Measurements from ENCODE around the gene THRA.

Gene THRA

DNA sequence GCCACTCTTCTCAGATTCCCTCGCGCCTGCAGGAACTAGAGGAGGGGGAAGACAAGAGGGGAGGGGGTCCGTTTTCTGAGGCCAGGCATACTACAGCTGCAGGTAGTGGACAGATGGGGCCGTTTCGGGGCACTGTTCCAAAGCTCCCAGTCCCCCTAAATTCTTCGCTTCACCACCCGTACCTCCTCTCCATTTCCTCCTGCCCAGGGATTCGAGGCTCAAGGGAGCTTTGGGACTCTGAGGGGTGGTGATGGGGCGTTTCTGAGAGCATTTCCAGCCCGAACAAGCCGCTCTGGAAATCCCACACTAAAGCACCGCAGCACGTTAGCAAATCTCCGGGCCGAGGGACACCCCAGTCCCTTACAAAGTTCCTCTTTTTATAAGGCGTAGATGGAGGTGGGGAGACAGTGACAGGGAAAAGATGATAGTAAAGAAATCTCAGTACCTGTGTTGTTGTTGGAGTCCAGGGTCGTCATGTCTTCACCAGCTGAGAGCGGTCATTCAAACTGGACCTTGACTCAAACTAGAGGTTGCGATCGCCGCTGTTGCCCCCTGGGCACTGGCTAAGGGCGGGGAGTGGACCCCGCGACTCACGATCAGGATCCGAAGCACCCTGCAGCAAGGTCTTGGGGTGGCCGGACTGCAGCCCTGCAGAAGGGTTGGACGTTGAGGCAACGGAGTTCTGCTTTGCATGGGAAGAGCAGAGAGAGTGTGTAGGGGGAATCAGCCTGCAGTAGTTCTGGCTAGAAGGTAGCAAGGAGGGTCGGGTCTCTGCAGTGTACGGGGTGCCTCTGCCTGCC, 37.1 kb downstream of the THRA start:
- DNase-seq = no peak

DNA sequence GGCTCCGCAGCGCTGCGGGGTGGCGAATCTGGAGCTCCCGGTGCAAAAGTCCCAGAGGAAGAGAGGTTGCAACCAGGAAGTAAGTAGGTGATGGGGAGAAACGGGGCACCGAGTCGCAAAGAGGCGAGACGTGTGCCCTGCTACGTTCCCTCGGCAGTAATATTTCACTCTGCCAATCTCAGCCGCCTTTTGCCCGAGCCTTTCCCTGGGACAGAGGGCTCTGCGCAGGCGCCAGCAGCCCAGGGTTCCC, 37.6 kb downstream of the THRA start, which contains the start of gene NR1D1:
Gene NR1D1 (minus strand): TSS at position 171 of the 250 bp plus-strand sequence. CDS start 495 bp downstream, outside the sequence.
- DNase-seq = no peak

DNA sequence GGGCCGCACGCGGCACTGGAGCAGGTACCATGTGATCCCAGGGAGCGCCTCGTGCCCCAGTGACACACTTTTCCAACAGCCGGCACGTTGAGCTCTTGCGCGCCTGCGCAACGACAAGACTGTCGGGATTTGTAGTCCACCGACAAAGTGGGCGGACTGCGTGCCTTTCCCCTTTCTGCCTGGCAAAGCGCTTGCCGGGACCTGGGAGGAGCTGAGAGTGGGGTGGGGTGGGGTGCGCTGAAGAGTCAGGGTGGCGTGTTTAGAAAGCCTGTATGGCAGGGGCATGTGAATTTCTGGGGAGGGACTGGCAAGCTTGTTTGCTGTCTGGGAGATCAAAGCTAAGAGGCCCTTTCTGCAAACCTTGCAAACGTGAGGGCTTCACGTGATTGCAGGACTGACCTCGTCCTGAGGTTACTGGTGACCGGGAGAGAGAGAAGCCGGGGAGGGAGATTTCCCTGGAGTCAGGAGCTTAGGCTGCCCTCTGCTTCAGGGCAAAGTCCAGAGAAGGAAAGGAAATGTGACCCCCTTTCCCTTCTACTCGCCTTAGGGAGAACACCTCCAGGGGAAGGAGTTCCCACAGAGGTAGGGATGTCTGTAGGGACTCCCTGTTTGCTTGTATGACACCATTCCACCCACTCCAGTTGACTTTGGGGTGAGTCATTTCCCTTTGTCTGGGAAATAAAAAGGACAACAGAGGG, 38.1 kb downstream of the THRA start:
- peak; percentile 94 for DNase-seq

DNA sequence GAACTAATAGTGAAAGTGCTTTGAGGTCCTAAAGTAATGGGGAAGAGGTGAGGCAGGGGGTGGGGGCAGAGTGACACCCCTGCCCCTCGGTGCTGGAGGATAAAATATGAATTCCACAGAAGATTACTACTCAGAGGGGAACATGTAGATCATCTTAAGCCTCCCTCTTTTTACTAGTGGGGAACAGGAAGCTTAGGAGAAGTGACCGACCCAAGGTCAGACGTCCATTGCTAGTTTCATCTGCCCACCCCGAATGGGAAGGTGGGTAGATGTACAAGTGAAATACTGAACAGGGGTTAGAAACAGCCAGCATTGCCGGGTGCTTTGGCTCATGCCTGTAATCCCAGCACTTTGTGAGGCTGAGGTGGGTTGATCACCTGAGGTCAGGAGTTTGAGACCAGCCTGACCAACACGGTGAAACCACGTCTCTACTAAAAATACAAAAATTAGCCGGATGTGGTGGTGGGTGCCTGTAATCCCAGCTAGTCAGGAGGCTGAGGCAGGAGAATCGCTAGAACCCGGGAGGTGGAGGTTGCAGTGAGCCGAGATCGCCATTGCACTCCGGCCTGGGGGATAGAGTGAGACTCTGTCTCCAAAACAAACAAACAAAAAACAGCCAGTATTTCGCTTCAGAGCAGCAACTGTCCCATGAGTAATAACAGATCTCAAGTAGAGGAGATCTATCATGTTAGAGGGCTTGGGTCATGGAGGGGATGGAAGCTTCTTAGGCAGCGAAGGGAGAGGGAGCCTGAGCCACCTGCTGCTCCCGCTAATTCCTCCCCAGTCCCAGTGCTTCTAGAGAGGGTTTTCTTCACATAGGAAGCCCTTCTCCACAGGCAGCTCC, 38.8 kb downstream of the THRA start:
- DNase-seq = no peak

DNA sequence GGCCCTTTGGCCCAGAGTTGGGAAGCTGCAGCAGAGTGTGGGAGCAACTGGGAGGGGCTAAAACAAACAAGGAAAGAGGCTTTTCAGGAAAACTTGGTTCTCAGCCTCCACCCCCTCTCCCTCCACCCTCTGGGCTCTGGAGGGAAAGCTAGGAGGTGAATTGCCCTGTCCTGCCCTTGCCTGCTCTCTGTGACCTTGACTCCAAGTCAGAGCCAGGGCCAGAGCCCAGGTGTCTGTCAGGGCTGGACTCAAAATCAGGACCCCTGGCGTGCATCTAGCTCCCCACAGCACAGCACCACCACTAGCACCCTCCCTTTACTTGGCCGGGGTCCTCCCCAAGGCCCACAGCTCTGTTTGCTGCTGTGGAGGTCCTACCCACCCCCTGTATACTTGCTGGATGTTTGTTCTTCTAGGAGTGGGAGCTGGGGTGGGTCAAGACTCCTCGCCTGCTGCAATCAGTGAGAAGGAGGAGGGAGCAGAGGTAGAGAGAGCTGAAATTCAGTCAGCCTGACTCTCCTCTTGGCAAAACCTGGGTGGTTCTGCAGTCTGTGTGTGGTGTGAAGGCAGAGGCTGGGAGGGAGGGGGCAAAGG, 40.4 kb downstream of the THRA start:
- no peak for DNase-seq

DNA sequence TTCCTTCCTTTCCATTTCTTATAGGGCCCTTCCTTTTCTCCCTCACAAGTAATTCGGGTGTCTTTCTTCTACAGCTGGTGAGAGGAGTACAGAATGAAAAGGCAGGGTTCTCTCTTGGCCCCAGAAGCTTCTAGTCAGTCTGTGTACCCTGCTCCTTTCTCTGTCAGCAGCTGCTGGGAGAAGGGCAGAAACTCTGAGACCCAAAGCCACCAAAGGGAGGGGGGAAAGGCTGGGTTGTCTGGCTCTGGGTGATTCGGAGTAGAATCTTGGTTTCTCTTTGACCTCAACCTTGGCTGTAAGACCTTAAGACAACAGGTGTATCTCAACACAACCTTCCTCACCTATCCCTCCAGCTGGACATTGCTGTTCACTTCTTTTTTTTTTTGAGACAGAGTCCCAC, 40.9 kb downstream of the THRA start:
- no peak for DNase-seq

DNA sequence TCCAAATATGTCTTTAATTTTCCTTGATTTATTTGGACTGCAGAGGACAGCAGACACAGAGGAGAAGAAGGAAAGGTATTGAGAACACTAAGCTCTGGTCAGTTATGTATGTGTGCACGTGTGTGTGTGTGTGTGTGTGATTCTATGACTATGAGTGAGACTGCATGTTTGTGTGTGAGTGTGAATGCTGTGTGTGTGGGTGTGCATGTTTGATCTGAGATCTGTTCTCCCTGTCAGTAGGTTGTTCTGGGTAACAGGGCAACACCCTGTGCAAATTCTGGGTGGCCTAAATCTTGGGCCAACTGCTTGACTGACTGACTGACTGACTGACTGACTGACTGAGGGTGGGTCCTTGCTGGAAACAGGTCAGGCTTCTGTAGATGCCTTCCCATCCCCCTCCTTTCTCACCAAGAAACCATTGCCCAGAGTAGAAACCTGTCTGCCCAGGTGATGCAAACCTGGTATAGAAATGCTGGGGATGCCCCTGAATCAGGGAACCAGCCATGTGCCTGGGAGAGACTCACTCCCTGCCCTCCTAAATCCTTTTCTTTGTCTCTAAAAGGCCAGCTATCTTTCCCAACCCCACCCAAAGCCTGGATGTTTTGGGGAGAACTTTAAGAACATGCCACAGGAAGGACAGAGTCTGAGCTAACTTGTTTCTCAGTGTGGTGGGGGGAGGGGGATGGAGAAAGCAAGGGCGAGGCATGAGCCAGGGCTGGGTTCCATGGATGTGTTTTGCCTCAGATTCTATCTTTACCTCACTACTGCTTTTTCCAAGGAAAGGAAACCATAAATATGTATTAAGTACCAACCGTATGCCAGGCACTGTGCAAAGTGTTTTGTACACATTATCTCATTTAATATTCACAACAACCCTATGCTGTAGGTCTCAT, 42.1 kb downstream of the THRA start:
- DNase-seq = no peak

DNA sequence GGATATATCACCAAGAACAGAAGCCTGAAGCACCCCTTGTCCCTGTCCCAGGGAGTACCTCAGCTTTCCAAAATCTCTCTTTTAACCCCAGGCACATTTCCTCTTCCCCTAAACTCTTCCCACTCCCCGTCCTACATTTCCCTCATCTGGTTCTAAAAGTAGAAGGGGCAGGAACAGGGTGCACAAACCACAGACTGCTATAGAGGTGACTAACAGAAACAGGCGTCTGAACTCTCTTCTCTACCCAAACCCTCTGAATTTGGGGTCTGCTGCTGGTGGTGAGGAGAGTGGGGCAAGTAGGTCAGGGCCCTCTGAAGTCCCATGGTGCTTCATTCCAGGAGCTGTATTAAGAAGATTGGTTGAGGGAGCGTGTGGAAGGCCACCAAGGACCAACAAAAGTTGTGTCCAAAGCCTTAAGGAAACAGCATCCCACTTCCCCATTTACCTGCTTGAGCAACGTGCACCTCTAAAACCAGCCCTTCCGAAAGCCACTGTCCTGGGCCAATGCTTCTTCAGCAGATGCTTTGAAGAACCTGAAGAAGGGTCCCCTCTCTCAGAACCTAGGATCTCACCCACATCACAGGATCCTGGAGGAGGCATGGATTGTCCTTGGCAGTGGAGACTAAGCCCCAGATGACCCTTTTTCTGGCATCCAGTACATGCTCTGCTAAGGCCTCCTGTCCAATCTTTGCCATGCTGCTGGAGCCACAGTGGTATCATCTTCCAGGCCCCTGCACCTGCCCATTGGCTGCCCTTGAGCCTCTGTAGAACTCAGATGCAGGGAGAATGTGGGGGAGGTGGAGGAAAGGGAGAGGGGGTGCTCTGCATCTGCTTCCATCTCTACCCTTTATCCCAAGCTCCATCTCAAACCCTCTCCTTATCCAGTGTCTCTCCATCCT, 43.3 kb downstream of the THRA start:
- DNase-seq = no peak

DNA sequence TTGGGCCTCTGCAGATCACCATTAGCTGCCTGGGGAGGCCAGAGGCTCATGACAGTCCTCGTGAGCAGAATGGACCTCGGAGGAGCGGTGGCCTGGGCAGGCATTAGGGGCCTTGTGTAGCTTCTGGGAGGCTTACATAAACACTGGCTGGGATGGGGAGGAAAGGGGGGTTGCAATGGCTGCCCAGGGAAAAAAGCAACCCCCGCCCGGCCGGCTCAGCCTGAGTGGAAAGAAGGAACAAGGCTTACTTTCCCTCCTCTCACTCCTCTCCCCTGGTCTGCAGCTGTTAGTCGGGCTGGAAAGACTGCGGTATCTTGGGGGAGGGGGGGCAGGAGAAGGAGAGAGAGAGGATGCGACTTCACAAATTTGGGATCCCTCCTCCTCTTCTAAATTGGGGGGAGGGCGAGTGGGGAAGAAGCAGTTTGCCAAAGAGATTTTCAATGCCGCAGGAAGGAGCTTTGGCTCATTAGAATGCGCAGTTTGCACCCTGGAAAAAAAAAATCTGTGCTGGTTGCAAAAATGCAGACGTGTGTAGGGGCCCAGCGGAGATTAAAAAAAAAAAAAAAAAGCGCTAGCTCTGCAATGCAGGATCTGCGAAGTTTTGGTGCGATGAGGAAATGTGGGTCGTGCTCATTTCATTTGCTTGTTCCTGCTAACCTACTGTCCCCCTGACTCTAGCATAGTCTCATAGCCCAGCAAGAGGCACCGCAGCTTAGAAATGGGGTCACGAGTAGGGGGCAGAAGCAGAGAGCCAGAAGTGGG, 44.2 kb downstream of the THRA start:
- no peak for DNase-seq

DNA sequence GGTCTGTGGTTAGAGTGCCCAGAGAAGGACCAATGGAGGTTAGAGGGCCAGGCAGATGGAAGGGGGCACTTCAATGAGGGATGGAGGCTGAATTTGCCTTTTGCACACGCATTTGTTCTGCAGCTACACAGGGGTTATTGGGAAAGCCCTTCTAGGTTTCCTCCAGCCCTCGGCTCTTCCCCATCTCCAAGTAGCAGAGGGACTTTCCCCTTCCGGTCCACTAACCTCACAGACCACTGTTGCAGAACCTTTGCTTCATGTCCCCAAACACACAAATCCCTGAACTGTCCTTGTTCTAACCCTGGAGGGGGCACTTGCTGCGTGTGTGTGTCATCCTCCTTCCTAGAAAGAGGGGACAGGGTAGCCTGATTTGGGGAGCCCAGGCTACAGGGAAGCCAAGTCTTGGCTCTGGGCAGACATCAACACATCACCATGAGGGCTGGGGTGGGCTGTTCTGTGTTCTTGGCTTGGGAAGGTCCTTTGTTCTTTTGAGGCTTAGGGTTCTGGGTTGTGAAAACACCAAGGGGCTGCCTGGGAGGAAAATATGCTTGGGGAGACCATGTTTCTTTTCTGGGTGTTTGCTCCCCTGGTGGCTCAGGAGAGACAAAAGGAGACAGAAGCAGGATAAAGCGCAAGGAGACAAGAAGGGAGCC, 44.9 kb downstream of the THRA start:
- DNase-seq = peak in 1 of 2 experiments; percentile 54

DNA sequence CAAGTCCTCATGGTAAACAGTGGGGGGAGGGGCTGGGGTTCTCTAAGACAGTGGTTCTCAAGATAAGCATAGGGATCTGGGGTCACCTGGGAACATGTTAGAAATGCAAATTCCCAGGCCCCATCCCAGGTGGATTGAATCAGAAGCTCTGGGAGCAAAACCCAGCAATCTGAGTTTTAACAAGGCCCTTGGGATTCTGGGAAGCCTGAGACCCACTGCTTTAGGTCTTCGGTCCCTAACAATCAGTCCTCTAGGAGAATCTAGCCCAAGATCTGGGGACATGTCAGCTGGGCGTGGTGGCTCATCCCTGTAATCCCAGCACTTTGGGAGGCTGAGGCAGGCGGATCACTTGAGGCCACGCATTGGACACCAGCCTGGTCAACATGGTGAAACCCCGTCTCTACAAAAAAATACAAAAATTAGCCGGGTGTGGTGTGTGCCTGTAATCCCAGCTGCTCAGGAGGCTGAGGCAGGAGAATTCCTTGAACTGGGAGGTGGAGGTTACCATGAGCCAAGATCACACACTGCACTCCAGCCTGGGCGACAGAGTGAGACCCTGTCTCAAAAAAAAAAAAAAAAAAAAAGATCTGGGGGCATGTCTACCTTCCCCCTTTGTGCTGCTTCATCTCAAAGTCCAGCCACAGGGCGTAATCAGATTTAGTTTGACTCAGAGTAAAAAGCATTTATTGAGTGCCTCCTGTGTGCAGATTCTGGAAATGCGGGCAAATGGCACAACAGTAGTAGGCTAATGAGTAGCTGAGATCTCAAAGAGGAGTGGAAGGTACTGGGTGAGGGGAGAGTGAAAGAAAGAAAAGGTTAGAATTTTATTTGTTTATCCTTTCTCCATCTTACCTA, 46.4 kb downstream of the THRA start:
- no peak for DNase-seq

DNA sequence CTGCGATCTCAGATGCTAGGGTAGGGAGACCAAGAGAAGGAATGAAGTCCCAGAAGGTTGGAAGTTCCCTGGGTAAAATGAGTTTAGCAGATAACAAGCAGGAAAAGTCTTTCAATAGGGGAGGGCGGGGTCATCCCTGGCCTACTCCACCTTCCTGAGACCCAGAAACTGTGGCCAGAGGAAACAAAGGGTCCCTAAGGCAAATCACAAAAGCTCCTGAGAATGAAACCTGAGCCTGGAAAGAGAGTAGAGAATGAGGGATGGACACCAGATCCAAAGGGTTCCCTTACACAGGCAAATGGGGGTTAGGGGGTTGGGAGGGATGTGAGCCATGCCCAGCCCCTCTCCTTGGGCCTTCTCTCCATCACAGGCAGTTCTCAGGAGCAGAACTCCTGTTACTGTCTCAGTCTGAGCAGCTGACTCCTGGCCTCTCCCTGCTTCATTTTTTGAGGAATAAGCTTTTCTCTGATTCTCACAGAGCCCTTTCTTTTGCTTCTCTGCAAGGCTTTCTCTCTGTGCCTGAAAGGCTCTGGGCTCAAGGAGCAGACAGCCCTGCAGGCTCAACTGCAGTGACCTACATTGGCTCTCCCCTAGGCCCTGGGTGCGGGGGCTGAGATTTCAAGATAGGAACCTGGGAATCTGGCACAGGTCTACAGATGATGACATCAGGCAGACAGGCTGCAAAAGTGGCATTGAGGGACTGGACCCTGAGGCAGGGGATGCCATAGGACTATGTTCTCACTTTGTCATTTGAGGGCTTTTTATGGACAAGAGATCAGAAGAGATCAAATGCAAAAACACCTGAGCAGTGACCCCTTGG, 47.5 kb downstream of the THRA start:
- no peak for DNase-seq

DNA sequence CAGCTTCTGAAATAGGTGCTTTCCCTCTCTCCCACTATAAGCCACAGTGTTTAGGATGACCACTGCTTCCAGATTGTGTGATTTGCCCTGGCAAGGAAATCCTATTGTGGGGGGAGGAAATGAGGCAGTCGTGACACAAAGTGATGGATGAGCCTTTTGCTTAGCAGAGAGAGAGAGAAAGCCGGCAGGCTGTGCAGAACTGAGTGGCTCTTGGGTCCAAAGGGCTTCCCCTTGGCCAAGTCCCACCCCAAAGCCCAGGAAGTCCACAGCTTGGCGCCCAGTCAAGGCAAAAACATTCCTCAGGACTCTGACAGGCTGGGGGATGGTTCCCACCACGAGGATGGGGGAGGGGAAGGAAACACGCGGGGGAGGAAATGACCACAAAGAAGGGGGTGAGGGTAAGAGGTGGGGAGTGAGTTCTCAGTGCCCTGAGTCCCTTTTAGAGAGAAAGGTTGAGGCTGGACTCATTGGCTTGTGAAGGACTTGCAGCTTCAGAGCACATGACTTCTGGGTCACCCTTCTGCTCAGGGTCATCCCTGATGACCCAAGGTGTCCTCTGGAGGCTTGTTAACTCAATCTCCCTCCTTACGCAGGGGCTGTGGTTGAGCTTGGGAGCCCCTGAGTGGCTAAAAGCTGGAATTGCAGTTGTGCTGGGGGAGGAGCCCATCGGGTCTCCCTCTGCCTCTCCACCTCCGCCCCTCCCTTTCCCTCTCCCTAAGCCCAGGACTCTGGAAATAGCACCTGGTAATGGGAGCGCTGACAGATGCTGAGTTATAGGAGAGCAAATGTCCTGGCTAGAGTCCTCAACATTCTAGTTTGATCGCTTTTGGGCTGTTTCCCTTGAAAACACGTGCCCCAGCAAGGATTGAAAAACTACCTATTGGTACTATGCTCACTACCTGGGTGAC, 48.7 kb downstream of the THRA start:
- DNase-seq = peak; percentile 84 to 86

DNA sequence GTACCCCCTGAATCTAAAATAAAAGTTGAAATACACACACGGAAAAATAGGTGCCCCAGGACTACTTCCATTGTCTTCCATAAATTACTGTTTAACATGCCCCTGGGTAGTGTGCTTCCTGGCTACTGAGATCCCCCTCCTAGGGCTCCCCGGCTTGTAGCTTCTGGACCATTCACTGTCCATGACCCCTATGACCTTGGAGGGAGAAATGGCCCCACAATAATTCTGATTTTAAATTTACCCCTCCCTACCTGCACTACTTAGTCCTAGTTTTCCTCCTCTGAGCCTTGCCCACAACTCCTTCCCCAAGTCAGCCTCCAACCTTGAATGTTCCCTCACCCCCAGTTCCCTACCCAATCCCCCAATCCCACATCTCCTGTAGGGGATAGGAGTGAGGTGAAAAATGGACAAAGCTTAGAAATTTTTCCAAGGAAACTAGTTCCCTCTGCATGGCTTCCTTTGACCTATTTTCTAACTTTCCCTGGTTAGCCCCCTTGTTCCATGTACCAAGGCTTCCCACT, 49.5 kb downstream of the THRA start:
- DNase-seq = no peak

DNA sequence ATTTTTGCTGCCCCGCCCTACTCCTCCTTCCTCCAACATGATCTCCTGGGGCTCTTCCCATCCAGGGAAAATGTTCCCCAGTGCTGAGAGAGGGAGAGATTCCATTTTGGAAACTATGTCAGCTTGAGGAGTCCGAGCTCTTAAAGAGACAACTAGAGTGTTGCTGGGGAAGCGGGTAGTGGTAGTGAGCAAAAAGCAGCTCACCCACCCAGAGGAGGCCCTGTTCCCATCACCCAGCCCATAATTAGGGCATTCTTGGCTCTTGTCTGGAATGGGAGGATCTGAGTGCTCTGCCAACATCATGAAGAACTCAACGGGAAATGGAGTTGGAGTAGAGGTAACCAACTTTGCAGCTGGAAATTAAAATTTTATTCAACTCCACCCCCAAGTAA, 49.9 kb downstream of the THRA start:
- no peak for DNase-seq

DNA sequence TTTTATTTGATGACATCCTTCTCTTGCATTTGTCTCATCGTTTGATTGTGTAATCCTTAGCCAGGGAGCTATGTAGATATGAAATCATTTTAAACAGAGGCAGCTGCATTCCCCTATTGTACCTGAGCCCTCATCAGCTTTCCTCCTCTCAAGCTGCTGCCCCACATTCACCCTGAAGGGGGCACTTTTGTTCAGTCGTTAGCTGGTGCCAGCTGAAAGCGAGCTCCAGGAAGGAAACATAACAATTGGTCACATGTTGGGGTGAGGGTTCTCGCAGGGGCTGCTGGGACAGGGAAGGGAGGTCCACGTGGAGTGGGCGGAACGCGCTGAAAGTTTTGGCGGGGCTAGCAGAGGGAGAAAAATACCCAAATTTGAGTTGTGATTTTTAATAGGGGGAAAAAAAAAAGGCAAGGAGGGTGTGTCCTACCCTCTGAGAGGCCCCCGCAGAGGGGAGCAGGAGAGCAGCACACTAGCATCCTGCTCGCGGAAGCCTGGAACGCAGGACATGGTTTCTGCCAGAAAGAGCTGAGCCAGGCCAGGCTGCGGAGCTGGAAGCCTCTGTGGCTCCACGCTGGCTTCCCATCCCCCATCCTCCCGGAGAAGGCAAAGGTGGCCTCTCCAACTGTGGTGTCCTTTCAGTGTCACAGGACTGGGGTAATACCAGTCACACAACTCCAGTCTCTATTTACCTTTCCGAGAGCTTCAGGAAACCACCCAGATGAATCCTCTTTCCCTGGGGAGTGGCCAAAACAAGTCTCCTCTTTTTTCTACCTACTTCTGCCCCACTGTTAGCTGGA, 50.5 kb downstream of the THRA start:
- peak; percentile 95 to 97 for DNase-seq
